Peyer's patch (tissue), 4 donors: Measurements from ENCODE around the gene PTP4A2.
"Not testable (repeated sequence)": the region's sequence is repeated elsewhere in the genome, so short reads cannot be mapped to it uniquely, and the experiment has no call there.

Experiments used
- POLR2A ChIP-seq, 2 donors: fragments of 450-650 bp; IDR thresholded peaks; one replicate each; pipeline ENCODE4 v1.5.1; 2017; ENCODE audit warnings: antibody characterized with exemption in 2 of 2, mild to moderate bottlenecking in 2 of 2, moderate library complexity in 2 of 2
- TF ChIP-seq, protein P1 (sequence below), 6 experiments: fragments of 450-650 bp in 4 of 6; fragments of 200-600 bp in 2 of 6; sonication (generic) in 1 of 6; IDR thresholded peaks; one replicate each; pipeline ENCODE4 v1.5.1; 2017 to 2019; ENCODE audit warnings: antibody characterized with exemption in 6 of 6, mild to moderate bottlenecking in 3 of 6, moderate library complexity in 1 of 6

DNA sequence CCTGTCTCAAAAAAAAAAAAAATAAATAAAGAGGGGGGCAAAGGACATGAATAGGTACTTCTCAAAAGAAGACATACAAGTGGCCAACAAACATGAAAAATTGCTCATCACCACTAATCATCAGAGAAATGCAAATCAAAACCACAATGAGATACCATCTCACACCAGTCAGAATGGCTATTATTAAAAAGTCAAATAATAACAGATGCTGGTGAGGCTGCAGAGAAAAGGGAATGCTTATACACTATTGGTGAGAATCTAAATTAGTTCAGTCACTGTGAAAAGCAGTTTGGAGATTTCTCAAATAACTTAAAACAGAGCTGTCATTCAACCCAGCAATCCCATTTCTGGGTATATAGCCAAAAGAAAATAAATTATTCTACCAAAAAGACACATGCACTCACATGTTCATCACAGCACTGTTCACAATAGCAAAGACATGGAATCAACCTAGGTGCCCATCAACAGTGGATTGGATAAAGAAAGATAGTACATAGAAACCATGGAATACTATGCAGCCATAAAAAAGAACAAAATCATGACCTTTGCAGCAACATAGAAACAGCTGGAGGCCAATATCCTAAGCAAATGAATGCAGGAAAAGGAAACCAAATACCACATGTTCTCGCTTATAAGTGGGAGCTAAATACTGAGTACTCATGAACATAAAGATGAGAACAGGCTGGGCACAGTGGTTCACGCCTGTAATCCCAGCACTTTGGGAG lies 42.5 kb downstream of the PTP4A2 start:
- TF ChIP-seq, protein P1, sequence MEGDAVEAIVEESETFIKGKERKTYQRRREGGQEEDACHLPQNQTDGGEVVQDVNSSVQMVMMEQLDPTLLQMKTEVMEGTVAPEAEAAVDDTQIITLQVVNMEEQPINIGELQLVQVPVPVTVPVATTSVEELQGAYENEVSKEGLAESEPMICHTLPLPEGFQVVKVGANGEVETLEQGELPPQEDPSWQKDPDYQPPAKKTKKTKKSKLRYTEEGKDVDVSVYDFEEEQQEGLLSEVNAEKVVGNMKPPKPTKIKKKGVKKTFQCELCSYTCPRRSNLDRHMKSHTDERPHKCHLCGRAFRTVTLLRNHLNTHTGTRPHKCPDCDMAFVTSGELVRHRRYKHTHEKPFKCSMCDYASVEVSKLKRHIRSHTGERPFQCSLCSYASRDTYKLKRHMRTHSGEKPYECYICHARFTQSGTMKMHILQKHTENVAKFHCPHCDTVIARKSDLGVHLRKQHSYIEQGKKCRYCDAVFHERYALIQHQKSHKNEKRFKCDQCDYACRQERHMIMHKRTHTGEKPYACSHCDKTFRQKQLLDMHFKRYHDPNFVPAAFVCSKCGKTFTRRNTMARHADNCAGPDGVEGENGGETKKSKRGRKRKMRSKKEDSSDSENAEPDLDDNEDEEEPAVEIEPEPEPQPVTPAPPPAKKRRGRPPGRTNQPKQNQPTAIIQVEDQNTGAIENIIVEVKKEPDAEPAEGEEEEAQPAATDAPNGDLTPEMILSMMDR (IDR thresholded peaks at IDR 0.05) = not testable (repeated sequence)
- not testable (repeated sequence) for TF ChIP-seq POLR2A (IDR thresholded peaks at IDR 0.05)
